Umbilical cord (tissue), 2 donors: ENCODE results near the gene ATE1. TPM values are rescaled to one million over a fixed set of nuclear protein-coding genes. Genes with fewer than 3 reads are reported as not detected.
"Not testable (repeated sequence)": the region's sequence is repeated elsewhere in the genome, so short reads cannot be mapped to it uniquely, and the experiment has no call there.

Experiments
- DNase-seq: peaks from one replicate; pipeline ENCODE4 v3.0.0-alpha.2; 2015; ENCODE audit warnings: low spot score
- total RNA-seq: library from RNA; depleted of rRNA; stranded (reverse); fragments of >200 nt; gene quantifications from one replicate; pipeline ENCODE4 v1.2.3, GENCODE V29; 2014; ENCODE audit warnings: low replicate concordance; ENCODE audit not compliant: insufficient read depth

ATE1 gene
- 17.3 TPM for total RNA-seq

GRCh38 chr10:121927841-121928527, at the start of gene ATE1:
Gene ATE1, minus strand, starts transcription at chr10:121928031. Its CDS starts 82 bp downstream, at chr10:121927949.
- DNase-seq, result peak; percentile 96

- no peak for DNase-seq
Observed at GRCh38 chr10:121976607-121977006, 48.8 kb upstream of the ATE1 start.

GRCh38 chr10:121975295-121976086, 47.7 kb upstream of the ATE1 start:
- no peak for DNase-seq

GRCh38 chr10:121974535-121975294, 46.9 kb upstream of the ATE1 start, which contains the start of gene NSMCE4A:
Gene NSMCE4A, minus strand, starts transcription at chr10:121975217. Its CDS starts 52 bp downstream, at chr10:121975165.
- peak; percentile 73 for DNase-seq

- DNase-seq, result no peak
Observed at GRCh38 chr10:121974019-121974534, 46.2 kb upstream of the ATE1 start.

- DNase-seq, result not testable (repeated sequence)
Observed at GRCh38 chr10:121969086-121969485, 41.3 kb upstream of the ATE1 start.

GRCh38 chr10:121965996-121966395, 38.2 kb upstream of the ATE1 start:
- DNase-seq, result no peak

- no peak for DNase-seq
Observed at GRCh38 chr10:121961456-121961855, 33.6 kb upstream of the ATE1 start.

GRCh38 chr10:121959671-121960070, 31.8 kb upstream of the ATE1 start:
- DNase-seq, result no peak

GRCh38 chr10:121956111-121957061, 28.6 kb upstream of the ATE1 start:
- no peak for DNase-seq

GRCh38 chr10:121952226-121952625, 24.4 kb upstream of the ATE1 start:
- no peak for DNase-seq

GRCh38 chr10:121949451-121949850, 21.6 kb upstream of the ATE1 start:
- DNase-seq, result no peak

GRCh38 chr10:121949049-121949448, 21.2 kb upstream of the ATE1 start:
- DNase-seq, result no peak

GRCh38 chr10:121947343-121948330, 19.8 kb upstream of the ATE1 start:
- no peak for DNase-seq

- DNase-seq, result peak; percentile 53
Observed at GRCh38 chr10:121942749-121943416, 15.1 kb upstream of the ATE1 start.

GRCh38 chr10:121941532-121941931, 13.7 kb upstream of the ATE1 start:
- DNase-seq, result no peak

- DNase-seq, result no peak
Observed at GRCh38 chr10:121936295-121936694, 8.5 kb upstream of the ATE1 start.

GRCh38 chr10:121935702-121936101, 7.9 kb upstream of the ATE1 start:
- no peak for DNase-seq
